Endometrial microvascular endothelial cells (primary cell): Measurements from ENCODE around the gene SNX8. TPM values are rescaled to one million over a fixed set of nuclear protein-coding genes. Genes with fewer than 3 reads are reported as not detected.

Experiments
- total RNA-seq: library from RNA; depleted of rRNA; stranded (reverse); fragments of >200 nt; gene quantifications from one replicate; pipeline ENCODE4 v1.2.3, GENCODE V29; 2015; ENCODE audit errors: inconsistent ontology term

SNX8 gene
- total RNA-seq, 1 donor from 2014 or later = 23.9 TPM

Other genes with a start within 250 kb of the SNX8 start
- 44.7 TPM for gene MAD1L1, start 81.5 kb downstream of the SNX8 start, total RNA-seq
- 30.4 TPM for gene MRM2, start 72.2 kb downstream of the SNX8 start, total RNA-seq
- 18.6 TPM for gene NUDT1, start 72.2 kb downstream of the SNX8 start, total RNA-seq
- gene EIF3B, start 40.4 kb upstream of the SNX8 start, total RNA-seq = 228 TPM
- 11.9 TPM for gene CHST12, start 89.2 kb upstream of the SNX8 start, total RNA-seq
- gene GRIFIN, start 162.0 kb upstream of the SNX8 start, total RNA-seq = not detected
- 2.5 TPM for gene LFNG, start 205.3 kb upstream of the SNX8 start, total RNA-seq
- 48.5 TPM for gene BRAT1, start 241.1 kb upstream of the SNX8 start, total RNA-seq
- gene IQCE, start 244.5 kb upstream of the SNX8 start, total RNA-seq = 17.4 TPM